ENCODE data around the gene SH2B2. TPM values are rescaled to one million over a fixed set of nuclear protein-coding genes. Genes with fewer than 3 reads are reported as not detected.
"Not testable (repeated sequence)": the region's sequence is repeated elsewhere in the genome, so short reads cannot be mapped to it uniquely, and the experiment has no call there.

Gene SH2B2
- total RNA-seq, 1 donor from 2014 or later = 6.1 TPM

GRCh38 chr7:102330666-102331460, 44.2 kb downstream of the SH2B2 start:
- not testable (repeated sequence) for DNase-seq (ENCODE audit: low spot score)

DNA sequence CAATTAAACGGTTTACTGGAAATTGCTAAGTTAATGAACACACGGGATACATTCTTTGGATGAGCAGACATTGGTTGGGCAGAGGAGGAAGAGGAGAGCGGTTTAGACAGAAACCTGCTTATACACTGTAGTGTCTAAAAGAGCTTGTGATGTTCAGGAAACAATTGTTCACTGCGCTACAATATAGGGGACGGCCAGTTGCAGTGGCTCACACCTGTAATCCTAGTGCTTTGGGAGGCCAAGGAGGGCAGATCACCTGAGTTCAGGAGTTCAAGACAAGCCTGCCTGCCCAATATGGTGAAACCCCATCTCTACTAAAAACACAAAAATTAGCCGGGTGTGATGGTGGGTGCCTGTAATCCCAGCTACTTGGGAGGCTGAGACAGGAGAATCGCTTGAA, 48.9 kb downstream of the SH2B2 start:
- not testable (repeated sequence) for DNase-seq (ENCODE audit: low spot score)

DNA sequence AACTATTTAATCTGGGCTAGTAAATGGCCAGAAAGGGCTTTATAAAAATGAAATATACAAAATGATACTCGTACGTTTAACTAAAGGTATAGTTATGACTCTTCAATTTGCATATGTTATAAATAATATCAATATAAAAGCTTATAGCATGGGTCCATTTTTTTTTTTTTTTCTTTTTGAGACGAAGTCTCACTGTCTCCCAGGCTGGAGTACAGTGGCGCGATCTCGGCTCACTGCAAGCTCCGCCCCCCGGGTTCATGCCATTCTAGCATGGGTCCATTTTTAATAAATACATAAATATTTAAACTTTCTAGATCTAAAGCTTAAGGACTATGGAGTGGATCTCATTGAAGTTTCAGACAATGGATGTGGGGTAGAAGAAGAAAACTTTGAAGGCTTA, 50.3 kb downstream of the SH2B2 start:
- not testable (repeated sequence) for DNase-seq (ENCODE audit: low spot score)

- not testable (repeated sequence) for DNase-seq (ENCODE audit: low spot score)
These were observed 50.8 kb downstream of the SH2B2 start for GRCh38 chr7:102337420-102337819.

DNA sequence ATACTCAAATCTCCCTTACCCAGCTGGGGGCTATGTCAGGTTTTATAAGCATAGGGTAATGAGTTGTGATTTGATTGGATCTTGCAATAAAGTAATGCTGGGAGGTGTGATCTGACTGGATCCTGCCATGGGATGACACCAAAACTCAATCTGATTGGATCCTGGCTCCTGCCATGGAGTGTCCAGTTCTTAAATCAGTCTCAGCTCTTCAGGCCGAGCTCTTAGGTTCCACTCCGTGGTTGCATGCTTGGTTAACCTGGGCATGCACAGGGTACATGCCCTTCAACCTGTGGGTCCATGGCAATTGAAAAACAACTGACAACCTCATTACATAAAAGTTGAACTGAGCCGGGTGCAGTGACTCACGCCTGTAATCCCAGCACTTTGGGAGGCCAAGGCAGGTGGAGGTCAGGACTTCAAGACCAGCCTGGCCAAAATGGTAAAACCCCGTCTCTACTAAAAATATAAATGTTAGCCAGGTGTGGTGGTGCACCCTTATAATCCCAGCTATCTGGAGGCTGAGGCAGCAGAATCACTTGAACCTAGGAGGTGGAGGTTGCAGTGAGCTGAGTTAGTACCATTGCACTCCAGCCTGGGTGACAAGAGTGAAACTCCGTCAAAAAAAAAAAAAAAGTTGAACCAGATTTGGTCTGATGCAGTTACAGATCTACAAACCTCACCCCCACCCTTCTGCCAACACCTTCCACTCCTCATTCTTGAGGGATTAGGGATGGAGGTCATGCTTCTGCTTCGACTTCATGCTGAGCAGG, 54.1 kb downstream of the SH2B2 start:
- not testable (repeated sequence) for DNase-seq (ENCODE audit: low spot score)

- not testable (repeated sequence) for DNase-seq (ENCODE audit: low spot score)
These were observed 60.3 kb downstream of the SH2B2 start for GRCh38 chr7:102346983-102347382.

GRCh38 chr7:102356344-102356743, 69.7 kb downstream of the SH2B2 start, which contains the start of gene SPDYE6:
Gene SPDYE6 (minus strand): TSS chr7:102356444. CDS start chr7:102356023, 421 bp downstream.
- DNase-seq (ENCODE audit: low spot score) = not testable (repeated sequence)

GRCh38 chr7:102363549-102364393, 77.1 kb downstream of the SH2B2 start:
- peak; percentile 96 for DNase-seq (ENCODE audit: low spot score)

- not testable (repeated sequence) for DNase-seq (ENCODE audit: low spot score)
These were observed 77.8 kb downstream of the SH2B2 start for GRCh38 chr7:102364394-102364886.

DNA sequence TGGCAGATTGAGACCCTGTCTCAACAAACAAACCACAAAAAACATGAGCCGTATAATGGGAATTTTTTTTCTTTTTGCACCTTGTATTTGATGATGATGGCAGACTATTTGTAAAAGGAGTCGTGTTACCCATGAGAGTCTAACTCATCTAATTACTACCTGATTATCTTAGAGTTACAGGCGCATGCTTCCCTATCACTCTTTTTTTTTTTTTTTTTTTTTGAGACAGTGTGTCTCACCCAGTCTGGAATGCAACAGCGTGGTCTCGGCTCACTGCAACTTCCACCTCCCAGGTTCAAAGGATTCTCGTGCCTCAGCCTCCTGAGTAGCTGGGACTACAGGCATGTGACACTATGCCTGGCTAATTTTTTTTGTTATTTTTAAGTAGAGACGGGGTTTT, 78.7 kb downstream of the SH2B2 start:
- not testable (repeated sequence) for DNase-seq (ENCODE audit: low spot score)

DNA sequence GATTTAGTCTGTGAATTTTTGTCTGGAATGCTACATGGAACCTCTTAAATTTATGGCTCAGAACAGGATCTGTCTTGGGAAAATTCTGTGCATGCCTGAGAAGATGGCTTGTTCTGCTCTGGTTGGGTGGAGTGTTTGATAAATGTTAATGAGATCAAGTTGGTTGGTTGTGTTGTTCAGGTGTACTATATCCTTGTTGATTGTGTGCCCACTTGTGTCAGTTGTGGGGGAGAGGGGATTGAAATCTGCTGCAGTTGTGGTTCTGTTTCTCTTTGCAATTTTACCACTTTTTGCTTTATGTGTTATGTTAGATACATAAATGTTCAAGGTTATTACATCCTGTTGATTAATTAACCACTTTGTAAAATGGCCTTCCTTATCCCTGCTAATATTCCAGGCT, 83.4 kb downstream of the SH2B2 start:
- not testable (repeated sequence) for DNase-seq (ENCODE audit: low spot score)

Other genes with a start within 250 kb of the SH2B2 start
- not detected for gene SPDYE6, start 69.6 kb downstream of the SH2B2 start, total RNA-seq
- 22.8 TPM for gene PRKRIP1, start 109.5 kb downstream of the SH2B2 start, total RNA-seq
- 19.7 TPM for gene ORAI2, start 146.7 kb downstream of the SH2B2 start, total RNA-seq
- 10.3 TPM for gene ALKBH4, start 178.0 kb downstream of the SH2B2 start, total RNA-seq
- 11.4 TPM for gene LRWD1, start 178.1 kb downstream of the SH2B2 start, total RNA-seq
- 53.1 TPM for gene POLR2J, start 192.1 kb downstream of the SH2B2 start, total RNA-seq
- 10.9 TPM for gene RASA4B, start 230.9 kb downstream of the SH2B2 start, total RNA-seq